Astrocyte (in vitro differentiated cells and primary cell): ENCODE results near the gene KIF18B.

Source experiments
- CTCF ChIP-seq: IDR thresholded peaks from 2 replicates; pipeline ENCODE4 v1.5.1; 2011; ENCODE audit warnings: low read depth, mild to moderate bottlenecking, inconsistent platforms, low read length, moderate library complexity; ENCODE audit not compliant: insufficient read depth
- EZH2 ChIP-seq: IDR thresholded peaks from 2 replicates; pipeline ENCODE4 v1.6.1; 2012; ENCODE audit warnings: mild to moderate bottlenecking, low read length, inconsistent platforms; ENCODE audit not compliant: insufficient read depth

GRCh38 chr17:44906010-44906646 is 41.4 kb downstream of the KIF18B start:
- no peak for TF ChIP-seq CTCF
- no peak for TF ChIP-seq EZH2
